Stimulated activated memory B cell treated with anti-CD40 and anti-IgM and Interleukin-4, amounts not matched to agents 10 μg/mL and 1 μg/mL and 100 μg/mL, for 72 hours (primary cell): ENCODE results near the gene CCDC24.

Experiments used
- ATAC-seq: fragments of 150-1000 bp; cut with Tn5 transposase; 2 replicates; pipeline ENCODE4 v1.10.0; 2021
- H3K27ac Mint-ChIP-seq: one replicate; pipeline ENCODE4 v1.8.0; 2022; ENCODE audit warnings: mild to moderate bottlenecking, mixed read lengths
- H3K27me3 Mint-ChIP-seq: one replicate; pipeline ENCODE4 v1.8.0; 2022; ENCODE audit warnings: mixed read lengths
- H3K36me3 Mint-ChIP-seq: one replicate; pipeline ENCODE4 v1.8.0; 2022; ENCODE audit warnings: mixed read lengths
- H3K4me1 Mint-ChIP-seq: one replicate; pipeline ENCODE4 v1.8.0; 2022; ENCODE audit warnings: mixed read lengths
- H3K4me3 Mint-ChIP-seq: one replicate; pipeline ENCODE4 v1.8.0; 2022; ENCODE audit warnings: mild to moderate bottlenecking, moderate library complexity, mixed read lengths
- H3K9me3 Mint-ChIP-seq: one replicate; pipeline ENCODE4 v1.8.0; 2022; ENCODE audit warnings: mixed read lengths

CCDC24 gene

GRCh38 chr1:44043176-44044070, 52.0 kb downstream of the CCDC24 start:
- ATAC-seq = no peak
- Mint-ChIP-seq H3K27me3 (peaks cover 18% of the 10 kb centered on the region), H3K27ac (no peak overlapping the region), H3K4me3 (no peak overlapping the region), H3K36me3 (no peaks in the 10 kb centered on the region), H3K4me1 (peaks cover 9% of the 10 kb centered on the region), H3K9me3 (no peaks in the 10 kb centered on the region)

- no peak for ATAC-seq
- Mint-ChIP-seq H3K36me3 (no peaks in the 10 kb centered on the region), H3K4me3 (no peak overlapping the region), H3K9me3 (no peaks in the 10 kb centered on the region), H3K27me3 (peaks cover 18% of the 10 kb centered on the region), H3K4me1 (peaks cover 9% of the 10 kb centered on the region), H3K27ac (no peak overlapping the region)
Measured at GRCh38 chr1:44044071-44044801, 52.8 kb downstream of the CCDC24 start.

GRCh38 chr1:44045064-44045463, 53.7 kb downstream of the CCDC24 start:
- H3K36me3 Mint-ChIP-seq = no peaks in the 10 kb centered on the region
- peaks cover 18% of the 10 kb centered on the region for H3K27me3 Mint-ChIP-seq
- H3K27ac Mint-ChIP-seq = no peak overlapping the region
- no peaks in the 10 kb centered on the region for H3K9me3 Mint-ChIP-seq
- peaks cover 9% of the 10 kb centered on the region for H3K4me1 Mint-ChIP-seq
- ATAC-seq = no peak
- no peak overlapping the region for H3K4me3 Mint-ChIP-seq
